Brain microvascular endothelial cell (primary cell): Measurements from ENCODE around the gene TCERG1L.

Source experiments
- DNase-seq: peaks from one replicate; pipeline ENCODE4 v3.0.0-alpha.2; 2020
- H3K27ac ChIP-seq: fragments of 250-450 bp; sonication (Bioruptor Pico); 2 replicates; pipeline ENCODE4 v1.5.1; 2020; ENCODE audit warnings: mild to moderate bottlenecking, moderate library complexity
- H3K27me3 ChIP-seq: fragments of 250-450 bp; sonication (Bioruptor Pico); replicated peaks from 2 replicates; pipeline ENCODE4 v1.5.1; 2020; ENCODE audit warnings: mild to moderate bottlenecking
- H3K36me3 ChIP-seq: fragments of 250-450 bp; sonication (Bioruptor Pico); replicated peaks from 2 replicates; pipeline ENCODE4 v1.5.1; 2020; ENCODE audit warnings: mild to moderate bottlenecking
- H3K4me3 ChIP-seq: 2 replicates; pipeline ENCODE4 v1.5.1; 2011; ENCODE audit warnings: low read depth, mild to moderate bottlenecking, control low read depth, low read length, moderate library complexity
- in situ Hi-C: cut with HindIII; loops from 2 replicates; pipeline ENCODE4 v1.10.0; 2017; ENCODE audit warnings: low sequenced_read_pairs, low pct_ligation_motif_present
- TF ChIP-seq, protein P1 (sequence below): IDR thresholded peaks from 2 replicates; pipeline ENCODE4 v1.5.1; 2011; ENCODE audit warnings: low read depth, mild to moderate bottlenecking, moderate library complexity, low read length, control low read depth, inconsistent platforms; ENCODE audit errors: missing control alignments

Gene TCERG1L

DNA sequence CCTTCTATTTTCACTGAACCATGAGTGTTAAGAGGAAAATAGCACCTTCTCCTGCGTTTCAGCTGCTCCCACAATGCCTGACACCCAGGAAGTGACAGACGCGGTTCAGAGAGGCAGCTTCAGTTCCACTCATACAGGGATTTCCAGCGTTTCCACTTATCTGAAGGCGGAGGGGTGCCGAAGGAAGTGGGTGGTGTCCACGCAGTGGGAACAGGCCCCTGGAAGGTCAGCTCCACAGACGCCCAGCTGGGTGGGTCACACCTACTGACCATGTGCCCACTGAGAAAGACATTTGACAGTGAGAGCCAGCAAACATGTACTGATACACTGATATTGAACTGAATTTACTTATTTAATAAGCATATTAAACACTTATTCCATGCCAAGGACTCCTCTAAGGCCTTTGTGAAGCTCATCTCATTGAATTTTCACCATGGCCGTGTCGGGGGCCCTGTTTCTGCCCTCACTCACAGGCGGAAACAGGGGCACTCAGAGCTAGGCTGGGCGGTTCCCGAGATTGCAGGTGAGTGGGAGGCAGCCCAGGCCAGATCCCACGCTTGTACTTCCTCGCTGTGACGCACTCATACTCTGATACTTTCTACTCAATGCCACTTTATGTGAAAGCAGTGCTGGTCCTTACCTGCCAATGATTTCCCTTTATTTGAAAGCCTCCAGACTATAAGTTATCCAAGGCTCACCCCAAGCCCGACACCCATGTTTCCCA is 96.8 kb downstream of the TCERG1L start:
- no peaks in the 10 kb centered on the region for H3K36me3 ChIP-seq
- H3K27me3 ChIP-seq: no peaks in the 10 kb centered on the region
- H3K27ac ChIP-seq: no peak overlapping the region
- TF ChIP-seq, protein P1, sequence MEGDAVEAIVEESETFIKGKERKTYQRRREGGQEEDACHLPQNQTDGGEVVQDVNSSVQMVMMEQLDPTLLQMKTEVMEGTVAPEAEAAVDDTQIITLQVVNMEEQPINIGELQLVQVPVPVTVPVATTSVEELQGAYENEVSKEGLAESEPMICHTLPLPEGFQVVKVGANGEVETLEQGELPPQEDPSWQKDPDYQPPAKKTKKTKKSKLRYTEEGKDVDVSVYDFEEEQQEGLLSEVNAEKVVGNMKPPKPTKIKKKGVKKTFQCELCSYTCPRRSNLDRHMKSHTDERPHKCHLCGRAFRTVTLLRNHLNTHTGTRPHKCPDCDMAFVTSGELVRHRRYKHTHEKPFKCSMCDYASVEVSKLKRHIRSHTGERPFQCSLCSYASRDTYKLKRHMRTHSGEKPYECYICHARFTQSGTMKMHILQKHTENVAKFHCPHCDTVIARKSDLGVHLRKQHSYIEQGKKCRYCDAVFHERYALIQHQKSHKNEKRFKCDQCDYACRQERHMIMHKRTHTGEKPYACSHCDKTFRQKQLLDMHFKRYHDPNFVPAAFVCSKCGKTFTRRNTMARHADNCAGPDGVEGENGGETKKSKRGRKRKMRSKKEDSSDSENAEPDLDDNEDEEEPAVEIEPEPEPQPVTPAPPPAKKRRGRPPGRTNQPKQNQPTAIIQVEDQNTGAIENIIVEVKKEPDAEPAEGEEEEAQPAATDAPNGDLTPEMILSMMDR: no peak
- no peak overlapping the region for H3K4me3 ChIP-seq
- in situ Hi-C loops: no loop called here
- no peak for DNase-seq

DNA sequence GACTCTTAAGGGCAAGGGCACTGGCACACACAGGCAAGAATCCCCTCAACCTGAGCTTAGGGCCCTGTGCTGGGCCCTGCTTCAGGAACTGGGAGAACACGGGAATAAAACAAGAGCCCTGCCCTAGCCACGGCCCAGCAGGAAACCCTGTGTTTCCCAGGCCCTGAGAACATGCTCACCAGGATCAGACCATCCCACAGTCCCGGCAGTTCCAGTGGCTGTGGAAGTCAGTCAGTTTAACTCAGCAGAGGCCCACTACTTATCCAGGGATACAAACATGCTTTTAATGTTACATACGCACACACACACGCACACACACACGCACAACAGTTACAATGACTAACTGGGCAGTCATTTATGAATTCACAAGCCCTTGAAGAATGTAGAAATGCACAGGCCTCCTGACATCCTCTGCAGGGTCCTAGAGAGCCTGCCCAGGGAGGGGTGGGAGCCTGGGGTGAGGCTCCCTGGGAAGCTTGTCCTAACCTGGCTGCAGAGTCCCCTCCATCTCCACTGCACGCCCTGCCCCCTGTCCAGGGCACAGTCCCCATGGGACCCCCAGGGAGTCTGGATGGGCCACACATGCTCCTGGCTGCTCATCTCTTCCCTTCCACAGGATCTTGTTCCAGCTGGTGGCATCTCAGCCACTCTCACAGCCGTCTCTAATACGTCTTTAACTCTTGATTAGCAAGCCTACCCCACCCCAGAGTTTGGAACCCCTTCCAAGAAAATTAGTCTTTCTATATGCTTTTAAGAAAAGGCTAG is 97.6 kb downstream of the TCERG1L start:
- TF ChIP-seq, protein P1: no peak
- in situ Hi-C loops: no loop called here
- Histone ChIP-seq H3K27ac (no peak overlapping the region), H3K27me3 (no peaks in the 10 kb centered on the region), H3K36me3 (no peaks in the 10 kb centered on the region), H3K4me3 (no peak overlapping the region)
- no peak for DNase-seq

DNA sequence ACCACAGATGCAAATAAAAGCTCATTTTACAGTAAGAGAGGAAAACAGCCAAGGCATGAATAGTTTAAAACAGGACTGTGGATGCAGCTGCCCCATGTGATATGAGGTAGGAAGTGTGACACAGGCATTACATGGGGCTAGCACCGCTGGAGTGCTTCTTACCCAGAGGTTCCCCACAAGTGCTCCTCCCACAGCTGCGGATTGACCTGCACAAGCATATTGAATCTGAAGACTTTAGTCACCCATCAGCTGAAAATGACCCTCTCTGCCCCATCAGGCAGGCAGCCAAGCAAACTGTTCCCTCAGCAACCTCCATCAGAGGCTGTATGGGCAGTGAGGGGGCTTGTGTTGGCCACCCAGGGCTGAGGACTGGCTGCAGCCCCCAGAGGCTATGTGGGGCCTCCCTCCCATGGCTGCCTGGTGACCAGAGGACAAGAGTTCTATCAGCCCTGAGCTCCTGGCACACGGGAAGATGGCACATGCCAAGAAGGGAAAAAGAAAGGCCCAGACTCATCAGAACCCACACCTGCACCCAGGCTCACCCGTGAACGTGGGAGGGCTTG is 98.7 kb downstream of the TCERG1L start:
- TF ChIP-seq, protein P1: no peak
- DNase-seq: no peak
- in situ Hi-C loops: no loop called here

DNA sequence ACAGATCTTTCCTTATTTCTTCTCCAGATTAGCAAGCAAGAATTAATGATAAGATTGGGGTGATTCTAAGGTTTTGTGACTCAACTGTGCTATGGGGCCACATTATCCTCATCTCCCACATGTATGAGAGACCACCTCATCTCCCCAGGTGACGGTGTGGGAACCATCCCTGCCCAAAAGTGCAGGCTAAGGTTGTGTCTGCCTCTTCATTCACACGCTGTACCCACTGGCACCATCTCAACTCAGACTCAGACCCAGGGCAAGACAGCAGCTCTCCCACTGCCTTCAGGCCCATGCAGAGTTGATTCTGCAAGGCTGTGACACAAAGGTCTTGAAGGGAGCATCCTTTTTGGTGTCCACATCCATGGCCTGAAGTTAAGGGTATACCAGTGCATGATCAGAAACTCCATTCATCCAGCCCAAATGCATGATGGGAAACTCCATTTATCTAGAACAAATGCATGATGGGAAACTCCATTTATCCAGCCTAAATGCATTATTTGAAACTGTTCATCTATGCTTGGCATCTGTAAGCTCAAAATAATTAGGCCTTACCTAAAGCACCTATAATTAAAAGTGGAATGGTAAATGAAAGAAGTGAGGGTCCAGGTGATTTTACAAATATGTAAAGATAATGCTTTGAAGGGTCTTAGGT is 99.4 kb downstream of the TCERG1L start:
- no peaks in the 10 kb centered on the region for H3K27me3 ChIP-seq
- DNase-seq: no peak
- H3K27ac ChIP-seq: no peak overlapping the region
- TF ChIP-seq, protein P1: no peak
- in situ Hi-C loops: no loop called here
- H3K4me3 ChIP-seq: no peak overlapping the region
- no peaks in the 10 kb centered on the region for H3K36me3 ChIP-seq

More for the DNA sequence above, 98.7 kb downstream of the TCERG1L start:
- Histone ChIP-seq H3K36me3 (no peaks in the 10 kb centered on the region), H3K27ac (no peak overlapping the region), H3K27me3 (no peaks in the 10 kb centered on the region), H3K4me3 (no peak overlapping the region)

DNA sequence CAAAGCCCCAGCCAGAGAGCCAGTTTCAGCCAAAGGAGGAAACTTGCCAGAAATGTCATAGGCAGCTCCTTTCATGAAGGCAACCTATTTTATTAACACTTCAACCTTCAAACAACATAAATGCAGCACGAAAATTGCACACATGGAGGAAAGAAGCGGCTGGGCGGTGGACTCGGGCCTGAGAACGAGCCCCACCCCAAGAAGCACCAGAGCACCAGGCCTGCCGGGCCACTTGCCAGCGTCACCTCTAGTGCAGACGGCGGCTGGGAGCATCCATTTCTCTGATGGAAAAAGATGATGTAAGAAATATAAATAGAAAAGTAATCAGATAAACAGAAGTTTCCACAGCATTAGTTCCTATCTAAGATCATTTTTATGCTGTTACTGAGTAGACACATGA is 100.0 kb downstream of the TCERG1L start:
- no peak for DNase-seq
- H3K27ac ChIP-seq: no peak overlapping the region
- in situ Hi-C loops: no loop called here
- H3K4me3 ChIP-seq: no peak overlapping the region
- TF ChIP-seq, protein P1: no peak
- no peaks in the 10 kb centered on the region for H3K27me3 ChIP-seq
- no peaks in the 10 kb centered on the region for H3K36me3 ChIP-seq
